GM19468 (cell line): ENCODE data around the gene NUP210L.
A peak's percentile ranks its signal among the peaks of the same experiment; 100 is the strongest.
"Not testable (repeated sequence)": the region's sequence is repeated elsewhere in the genome, so short reads cannot be mapped to it uniquely, and the experiment has no call there.

Source experiments
- ATAC-seq: cut with Tn5 transposase; IDR thresholded peaks from one replicate; pipeline ENCODE4 v1.9.1; 2021; ENCODE audit warnings: mild to moderate bottlenecking, moderate library complexity, moderate number of reproducible peaks; ENCODE audit not compliant: unreplicated experiment; ENCODE audit errors: extremely low read depth

NUP210L gene

DNA sequence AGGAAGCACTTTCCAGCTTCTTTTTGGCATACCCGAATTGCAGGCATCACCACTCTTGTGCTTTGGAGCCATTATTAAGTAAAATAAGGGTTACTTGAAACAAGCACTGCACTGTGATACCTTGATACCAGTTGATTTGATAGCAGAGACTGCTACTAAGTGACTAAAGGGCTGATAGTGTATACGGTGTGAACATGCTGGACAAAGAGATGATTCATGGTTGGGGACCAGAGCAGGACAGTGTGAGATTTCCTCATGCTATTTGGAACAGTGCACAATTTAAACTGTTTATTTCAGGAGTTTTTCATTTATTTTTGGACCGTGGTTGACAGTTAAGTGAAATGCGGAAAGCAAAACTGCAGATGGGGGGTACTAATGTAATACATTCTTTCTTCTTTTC, 154.5 kb downstream of the NUP210L start:
- no peak for ATAC-seq

DNA sequence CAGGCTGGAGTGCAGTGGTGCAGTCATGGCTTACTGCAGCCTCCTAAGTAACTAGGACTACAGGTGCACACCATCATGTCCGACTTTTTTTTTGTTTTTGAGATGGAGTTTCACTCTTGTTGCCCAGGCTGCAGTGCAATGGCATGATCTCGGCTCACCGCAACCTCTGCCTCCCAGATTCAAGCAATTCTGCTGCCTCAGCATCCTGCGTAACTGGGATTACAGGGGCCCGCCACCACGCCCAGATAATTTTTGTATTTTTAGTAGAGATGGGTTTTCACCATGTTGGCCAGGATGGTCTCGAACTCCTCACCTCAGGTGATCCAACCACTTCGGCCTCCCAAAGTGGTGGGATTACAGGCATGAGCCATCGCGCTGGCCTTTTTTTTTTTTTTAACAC, 158.0 kb downstream of the NUP210L start:
- ATAC-seq, result not testable (repeated sequence)

DNA sequence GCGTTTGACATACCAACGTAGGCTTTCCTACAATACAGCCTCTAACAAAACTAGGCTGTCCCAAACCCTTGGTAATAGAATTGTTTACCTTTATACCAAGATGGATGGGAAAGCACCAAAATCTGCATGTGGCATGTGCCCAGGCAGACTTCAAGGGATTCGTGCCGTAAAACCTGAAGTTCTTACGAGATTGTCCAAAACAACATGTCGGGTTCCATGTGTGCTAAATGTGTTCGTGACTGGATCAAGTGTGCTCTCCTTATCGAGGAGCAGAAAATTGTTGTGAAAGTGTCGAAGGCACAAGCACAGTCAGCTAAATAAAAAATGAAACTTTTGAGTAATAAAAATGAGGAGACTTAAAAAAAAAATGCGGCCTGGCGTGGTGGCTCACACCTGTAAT, 159.2 kb downstream of the NUP210L start:
- no peak for ATAC-seq

DNA sequence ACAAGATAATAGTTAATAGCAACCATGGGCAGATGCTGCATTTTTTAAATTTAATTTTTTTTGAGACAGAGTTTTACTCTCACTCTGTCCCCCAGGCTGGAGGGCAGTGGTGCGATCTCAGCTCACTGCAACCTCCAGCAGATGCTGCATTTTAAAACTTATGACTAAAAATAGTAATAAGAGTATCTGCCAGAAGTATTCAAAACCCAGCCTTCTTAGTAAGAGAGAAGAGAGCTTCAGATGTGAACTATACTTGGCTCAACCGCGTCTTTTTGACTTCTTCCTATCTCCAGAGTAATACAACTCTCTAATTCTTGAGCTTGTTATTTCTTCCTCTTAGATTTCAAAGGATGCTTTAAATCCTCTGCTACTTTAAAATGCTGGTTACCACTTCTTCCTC, 159.7 kb downstream of the NUP210L start:
- no peak for ATAC-seq

DNA sequence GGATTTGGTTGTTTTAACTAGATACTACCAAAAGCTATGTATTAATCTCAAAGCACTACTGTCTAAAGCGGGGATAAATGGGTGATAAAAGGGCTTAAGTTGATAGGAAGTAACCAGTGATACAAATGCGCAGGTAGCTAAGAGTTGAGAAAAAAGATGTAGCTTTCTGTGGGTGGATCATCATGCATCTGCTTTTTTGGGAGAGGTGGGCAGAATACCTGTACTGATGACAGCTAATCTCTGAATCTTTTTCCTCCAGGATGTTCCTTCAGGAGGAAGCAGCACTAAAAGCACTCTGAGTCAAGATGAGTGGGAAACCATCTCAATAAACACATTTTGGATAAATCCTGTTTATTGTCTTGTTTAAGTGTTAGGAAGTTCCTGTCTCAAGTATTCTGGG, 163.1 kb downstream of the NUP210L start:
- no peak for ATAC-seq

DNA sequence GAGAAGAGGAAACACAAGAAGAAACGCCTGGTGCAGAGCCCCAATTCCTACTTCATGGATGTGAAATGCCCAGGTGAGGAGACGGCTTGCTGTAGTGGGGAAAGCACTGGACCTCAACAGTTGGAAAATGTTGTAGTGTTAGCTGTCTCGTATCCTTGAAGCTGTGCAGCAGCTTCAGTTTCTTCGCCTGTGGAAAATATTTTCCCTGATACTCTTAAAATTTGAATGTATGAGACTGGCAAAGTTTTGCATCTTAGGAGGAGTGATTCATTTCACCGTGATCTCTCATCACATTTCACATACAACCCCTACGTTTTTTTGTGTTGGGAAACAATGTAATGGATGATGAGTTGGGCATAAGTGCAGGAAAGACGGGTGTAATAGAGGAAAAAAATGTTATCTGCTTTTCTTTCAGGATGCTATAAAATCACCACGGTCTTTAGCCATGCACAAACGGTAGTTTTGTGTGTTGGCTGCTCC, 163.7 kb downstream of the NUP210L start:
- no peak for ATAC-seq

DNA sequence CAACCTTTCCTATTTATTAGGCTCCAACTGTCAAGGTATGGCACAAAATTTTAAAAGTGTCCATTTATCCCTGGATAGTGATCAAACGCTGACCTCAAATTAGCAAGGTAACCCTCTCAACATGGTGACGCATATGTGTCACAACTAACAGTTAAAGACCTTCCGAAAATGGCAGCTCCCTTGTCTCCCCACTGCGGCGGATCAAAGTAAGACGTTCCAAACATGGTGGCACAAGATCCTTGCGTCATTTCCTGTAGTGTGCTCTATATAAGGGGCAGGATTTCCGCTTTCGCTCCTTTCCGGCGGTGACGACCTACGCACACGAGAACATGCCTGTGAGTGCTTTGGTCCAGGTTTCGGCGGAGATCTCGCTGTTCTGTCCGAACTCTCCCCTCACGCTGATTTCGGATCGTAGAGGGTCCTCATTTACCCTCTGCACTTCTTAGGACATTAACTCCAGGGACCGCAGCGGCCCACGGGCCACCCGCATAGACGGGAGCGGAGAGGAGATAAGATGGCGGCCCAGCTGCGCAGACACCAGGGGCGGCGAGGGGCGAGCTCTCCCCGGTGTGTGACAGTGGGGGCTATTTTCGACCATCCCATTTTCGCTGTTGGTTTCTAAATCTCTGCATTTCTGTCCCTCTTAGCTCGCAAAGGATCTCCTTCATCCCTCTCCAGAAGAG, 164.3 kb downstream of the NUP210L start, which contains the start of gene RPS27:
RPS27 (plus strand) TSS at position 295 of the 683 bp plus-strand sequence; CDS start at position 330, 35 bp downstream.
- peak; percentile 54 for ATAC-seq

DNA sequence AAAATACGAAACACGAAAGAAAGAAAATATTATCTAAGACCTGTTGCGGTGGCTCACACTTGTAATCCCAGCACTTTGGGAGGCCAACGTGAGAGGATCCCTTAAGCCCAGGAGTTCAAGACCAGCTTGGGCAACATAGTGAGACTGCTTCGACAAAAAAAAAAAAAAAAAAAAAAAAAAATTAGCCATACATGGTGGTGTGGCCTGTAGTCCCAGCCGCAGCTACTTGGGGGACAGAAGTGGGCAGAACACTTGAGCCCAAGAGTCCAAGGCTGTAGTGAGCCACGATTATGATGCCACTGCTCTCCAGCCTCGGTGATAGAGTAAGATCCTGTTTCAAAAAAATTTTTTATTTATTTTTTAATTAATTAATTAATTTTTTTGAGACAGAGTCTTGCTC, 167.3 kb downstream of the NUP210L start:
- ATAC-seq, result no peak

DNA sequence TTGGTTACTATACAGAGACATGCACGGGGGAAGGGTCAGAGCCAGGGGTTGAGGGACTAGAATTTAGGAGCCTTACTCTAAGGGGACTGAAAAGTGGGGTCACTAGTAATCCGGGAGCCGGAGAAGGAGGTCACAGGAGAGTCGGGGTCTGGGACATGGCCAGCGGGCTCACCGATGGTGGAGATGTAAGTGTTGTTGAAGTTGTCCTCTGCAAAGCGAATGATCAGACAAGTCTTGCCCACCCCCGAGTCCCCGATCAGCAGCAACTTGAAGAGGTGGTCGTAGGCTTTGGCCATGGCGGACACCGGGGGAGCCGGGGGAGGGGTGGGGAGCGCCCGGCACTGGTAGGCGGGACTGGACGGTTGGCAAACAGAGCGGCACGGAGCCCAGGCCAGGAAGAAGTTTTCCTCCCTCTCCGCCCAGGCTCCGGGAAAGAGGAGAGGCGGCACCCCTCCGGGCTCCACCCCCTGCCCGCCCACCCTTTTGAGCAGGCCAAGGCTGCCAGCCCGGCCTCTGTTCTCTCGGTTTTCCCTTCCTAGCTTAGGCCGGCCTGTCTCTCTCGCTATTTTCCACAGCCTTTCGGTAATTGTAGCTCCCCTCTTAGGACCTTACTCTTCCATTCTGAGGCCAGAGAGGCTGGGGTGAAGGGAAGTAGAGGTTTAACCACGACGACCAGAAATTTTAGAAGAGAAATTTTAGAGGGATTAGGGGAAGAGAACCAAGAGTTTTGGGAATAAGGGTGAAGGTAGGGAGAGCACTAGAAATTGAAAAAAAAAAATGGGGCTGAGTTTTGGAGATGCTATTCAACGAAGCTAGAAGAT, 168.7 kb downstream of the NUP210L start, which contains the start of gene RAB13:
RAB13 (minus strand) TSS at position 399 of the 821 bp plus-strand sequence; CDS start at position 296, 103 bp downstream.
- ATAC-seq, result no peak

DNA sequence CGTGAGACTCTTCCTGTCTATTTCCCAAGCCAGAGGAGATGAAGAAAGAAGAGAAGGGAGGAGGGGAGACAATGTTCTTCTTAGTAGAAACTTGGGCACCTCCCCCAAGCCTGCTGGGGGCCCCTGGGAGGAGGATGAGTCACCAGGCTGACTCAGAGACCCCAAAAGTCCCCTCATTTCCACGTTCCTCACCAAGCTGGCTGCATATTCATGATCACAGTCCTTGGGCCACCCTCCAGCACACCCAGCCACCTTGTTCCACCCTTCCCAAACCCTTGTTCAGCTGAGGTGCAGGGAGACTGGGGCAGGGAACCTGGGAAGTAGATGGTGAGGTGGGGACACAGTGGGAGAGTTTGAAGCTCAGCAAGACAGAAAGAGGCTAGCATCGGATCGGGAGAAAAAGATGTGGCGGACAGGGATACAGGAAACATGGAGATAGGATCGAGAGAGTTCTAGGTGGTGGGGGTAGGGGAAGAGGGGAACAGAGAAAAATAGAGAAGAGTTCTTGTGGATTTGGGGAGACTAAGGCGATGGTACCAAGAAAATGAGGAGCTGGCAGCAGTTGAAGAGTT, 169.4 kb downstream of the NUP210L start:
- ATAC-seq, result no peak

DNA sequence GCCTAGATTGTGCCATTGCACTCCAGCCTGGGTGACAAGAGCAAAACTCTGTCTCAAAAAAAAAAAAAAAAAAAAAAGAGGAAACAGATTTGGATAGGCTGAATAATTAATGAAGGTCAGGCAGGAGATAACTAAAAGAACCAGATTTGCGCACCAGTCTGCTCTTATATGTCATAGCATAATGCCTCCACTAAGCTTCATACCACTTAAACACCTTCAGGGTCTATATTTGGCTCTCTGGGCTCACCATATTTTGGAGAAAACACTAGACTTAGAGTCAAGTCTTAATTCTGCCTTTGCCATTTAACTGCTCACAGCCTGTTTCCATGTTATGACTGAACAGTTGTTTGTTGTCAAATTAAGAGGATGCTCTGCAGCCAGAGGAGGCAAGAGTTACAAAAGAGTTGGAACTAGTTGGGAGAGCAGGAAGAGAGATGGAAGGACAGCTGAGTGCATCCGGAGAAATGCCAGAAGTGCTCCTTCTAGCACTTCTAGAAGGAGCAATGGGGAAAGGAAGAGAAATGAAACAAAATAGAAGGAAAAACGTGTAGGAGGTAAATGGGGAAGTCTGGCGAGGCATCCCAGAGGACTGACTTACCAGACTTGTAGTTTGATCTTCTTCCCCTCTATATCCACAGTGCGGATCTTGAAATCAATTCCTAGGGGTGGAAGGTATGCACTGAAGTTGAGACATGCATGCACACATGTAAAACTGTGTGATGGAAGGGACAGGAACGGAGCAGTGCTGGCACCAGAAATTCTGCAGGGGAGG, 170.6 kb downstream of the NUP210L start:
- ATAC-seq, result no peak

DNA sequence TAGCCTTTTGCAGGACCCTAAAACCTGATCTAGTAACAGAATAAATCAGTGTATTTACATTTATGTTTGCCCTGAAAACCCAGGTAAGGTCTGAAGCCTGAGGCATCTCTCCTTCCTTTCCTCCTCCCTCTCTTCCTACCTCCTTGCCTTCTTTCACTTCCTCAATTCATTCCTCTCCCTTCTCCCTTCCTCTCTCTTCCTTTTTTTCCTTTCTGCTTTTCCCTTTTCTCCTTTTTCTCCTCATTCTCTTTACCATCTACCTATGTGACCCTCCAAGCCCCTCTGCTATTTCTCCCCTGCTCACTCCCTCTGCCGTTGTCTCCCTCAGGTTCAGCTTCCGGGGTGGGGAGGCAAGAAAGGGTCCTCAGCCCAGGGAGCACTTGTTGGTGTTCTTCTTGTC, 173.1 kb downstream of the NUP210L start:
- not testable (repeated sequence) for ATAC-seq

DNA sequence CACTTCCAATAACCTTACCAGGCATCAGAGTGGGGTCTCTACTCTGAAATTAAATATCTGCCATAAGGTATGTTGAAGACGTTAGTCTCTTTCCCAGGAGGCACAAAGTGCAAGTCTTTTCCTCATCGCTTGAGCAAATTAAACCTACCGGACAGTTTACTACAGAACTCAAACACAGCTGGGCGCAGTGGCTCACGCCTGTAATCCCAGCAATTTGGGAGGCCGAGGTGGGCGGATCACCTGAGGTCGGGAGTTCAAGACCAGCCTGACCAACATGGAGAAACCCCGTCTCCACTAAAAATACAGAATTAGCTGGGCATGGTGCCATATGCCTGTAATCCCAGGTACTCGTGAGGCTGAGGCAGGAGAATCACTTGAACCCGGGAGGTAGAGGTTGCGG, 175.8 kb downstream of the NUP210L start:
- ATAC-seq, result not testable (repeated sequence)

DNA sequence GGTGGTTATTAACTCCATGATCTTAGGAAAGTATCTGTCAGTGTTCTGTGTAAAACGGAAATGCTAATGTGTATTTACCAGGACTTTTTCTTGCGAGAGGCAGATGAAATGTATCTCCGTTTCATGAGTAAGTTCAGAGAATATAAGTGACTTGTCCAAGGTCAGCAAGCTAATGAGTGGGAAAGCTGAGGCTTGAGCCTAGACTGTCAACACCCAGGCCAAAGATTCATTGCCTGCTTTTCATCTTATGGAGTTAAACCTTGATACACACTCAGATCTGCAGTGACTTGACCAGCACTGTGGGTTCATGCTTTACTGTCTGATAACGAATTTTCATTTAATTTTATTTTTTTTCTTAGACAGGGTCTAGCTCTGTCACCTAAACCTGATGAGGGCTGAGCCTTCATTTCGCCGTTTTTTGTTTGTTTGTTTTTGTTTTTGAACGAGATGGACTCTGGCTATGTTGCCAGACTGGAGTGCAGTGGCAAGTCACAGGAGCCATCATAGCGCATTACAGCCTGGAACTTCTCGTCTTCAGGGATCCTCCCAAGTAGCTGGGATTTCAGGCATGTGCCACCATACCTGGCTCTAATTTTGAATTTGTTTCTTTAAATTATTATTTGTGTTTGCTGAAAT, 176.5 kb downstream of the NUP210L start:
- ATAC-seq, result no peak

DNA sequence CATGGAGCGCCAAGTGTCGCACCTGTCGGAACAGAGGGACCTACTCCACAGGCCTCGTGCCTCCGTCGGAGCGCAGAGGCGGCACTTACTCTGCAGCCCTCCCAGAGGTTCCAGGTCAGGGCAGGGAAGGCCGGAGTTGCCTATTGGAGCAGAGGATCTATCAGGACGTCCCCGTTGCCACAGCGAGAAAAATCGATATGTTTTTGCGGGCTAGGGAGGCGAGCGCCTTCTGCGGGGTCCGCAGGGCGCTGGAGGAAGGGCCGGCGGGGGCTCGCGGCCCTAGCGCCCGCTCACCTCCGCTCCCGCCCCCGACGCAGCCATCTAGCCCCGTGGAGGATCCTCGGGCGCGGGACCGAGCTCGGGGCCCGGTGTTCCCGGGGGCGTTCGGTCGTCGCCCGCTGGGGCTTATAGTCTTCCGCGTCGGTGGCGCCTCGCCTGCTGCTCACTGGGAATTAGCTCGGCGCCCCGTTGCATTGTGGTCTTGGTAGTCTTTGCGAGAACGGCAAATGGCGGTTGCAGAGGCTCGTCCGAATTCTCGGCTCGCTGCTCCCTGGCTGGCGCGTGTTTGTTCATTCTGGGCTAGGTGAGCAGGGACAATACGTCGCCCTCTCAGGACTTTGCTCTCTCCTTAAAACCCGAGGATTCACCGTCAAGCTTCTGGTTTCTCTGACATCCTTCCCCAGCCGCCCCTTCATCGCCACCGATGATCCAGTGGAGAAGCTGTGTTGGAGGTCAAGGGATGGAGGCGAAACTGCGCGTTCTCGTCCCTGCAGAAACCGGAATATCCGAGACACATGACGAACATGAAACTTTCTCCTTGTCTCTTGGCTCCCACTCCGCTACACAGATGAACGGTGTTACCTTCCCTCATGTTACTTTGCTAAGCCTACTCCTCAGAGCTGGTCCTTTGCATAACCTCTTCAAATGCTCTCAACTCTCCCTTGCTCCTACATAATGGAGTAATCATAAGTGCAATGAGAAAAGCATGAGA, 177.3 kb downstream of the NUP210L start, which contains the start of gene JTB:
JTB (minus strand) TSS at position 425 of the 991 bp plus-strand sequence; CDS start at position 3, 422 bp downstream.
- peak; percentile 65 for ATAC-seq

DNA sequence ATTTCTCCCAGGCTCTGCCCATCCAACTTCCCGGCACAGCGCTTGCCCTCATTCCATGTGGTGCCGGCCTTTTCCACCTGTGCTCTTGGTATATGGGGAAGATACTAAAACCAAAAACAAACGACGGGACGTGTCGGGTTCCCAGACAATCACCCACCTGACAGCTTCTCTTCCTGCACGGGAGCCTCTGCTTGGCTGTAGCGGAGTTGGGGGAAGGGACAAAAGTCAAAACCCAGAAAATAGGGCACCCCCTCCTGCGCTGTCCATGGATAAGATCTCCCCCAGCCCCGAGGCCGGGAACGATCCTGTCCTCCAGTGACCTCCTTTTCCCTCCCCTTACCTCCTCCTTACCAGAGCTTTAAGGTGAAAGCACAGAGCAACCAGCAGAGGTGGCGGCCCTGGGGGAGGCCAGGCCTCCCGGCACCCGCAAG, 178.0 kb downstream of the NUP210L start:
- ATAC-seq, result no peak

DNA sequence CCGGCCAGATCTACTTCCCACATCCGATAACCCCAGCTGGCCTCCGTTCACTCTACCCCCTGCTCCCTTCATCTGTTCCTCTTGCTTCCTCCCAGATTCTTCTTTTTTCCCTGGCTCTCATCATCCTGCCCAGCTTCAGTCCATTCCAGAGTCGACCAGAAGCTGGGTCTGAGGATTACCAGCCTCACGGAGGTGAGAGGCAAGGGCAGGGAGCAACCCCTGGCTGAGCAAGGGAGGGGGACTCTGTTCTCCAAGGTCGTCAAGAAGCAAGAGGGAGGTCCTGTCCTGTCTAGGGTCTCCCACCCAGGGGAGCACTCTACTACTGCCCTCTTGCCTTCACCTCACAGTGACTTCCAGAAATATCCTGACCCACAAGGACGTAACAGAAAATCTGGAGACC, 181.3 kb downstream of the NUP210L start:
- no peak for ATAC-seq

DNA sequence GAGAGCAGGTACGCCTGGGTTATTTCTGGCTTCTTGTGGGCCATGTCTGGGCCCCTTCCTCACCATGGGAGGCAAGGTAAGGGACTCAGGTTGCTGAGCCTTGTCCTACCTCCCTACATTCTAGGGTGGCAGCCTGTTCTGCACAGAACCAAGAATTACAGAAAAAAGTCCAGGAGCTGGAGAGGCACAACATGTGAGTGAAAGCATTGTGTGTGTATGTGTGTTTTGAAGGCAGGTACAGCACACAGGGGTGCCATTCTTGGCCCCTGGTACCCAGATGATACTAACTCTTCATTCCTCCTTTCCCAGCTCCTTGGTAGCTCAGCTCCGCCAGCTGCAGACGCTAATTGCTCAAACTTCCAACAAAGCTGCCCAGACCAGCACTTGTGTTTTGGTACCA, 181.8 kb downstream of the NUP210L start:
- no peak for ATAC-seq
